Mesendoderm (in vitro differentiated cells): ENCODE results near the gene MAML3.

Source experiments
- DNase-seq: peaks from one replicate; pipeline ENCODE4 v3.0.0; 2013
- H2AK5ac ChIP-seq: 2 replicates; pipeline ENCODE4 v1.6.1; 2013; ENCODE audit warnings: low read length, inconsistent platforms
- H2BK120ac ChIP-seq: 2 replicates; pipeline ENCODE4 v1.6.1; 2013; ENCODE audit warnings: low read depth, mild to moderate bottlenecking, low read length, moderate library complexity, mixed read lengths
- H2BK15ac ChIP-seq: replicated peaks from 2 replicates; pipeline ENCODE4 v1.6.1; 2013; ENCODE audit warnings: low read depth, mild to moderate bottlenecking, moderate library complexity
- H2BK5ac ChIP-seq: 2 replicates; pipeline ENCODE4 v1.6.1; 2013; ENCODE audit warnings: low read length, inconsistent platforms
- H3K18ac ChIP-seq: 2 replicates; pipeline ENCODE4 v1.6.1; 2013; ENCODE audit warnings: mild to moderate bottlenecking, low read length, mixed read lengths
- H3K23ac ChIP-seq: one replicate; pipeline ENCODE4 v1.6.1; 2013; ENCODE audit warnings: low read length
- H3K27ac ChIP-seq: 2 replicates; pipeline ENCODE4 v1.5.1; 2013; ENCODE audit warnings: low read depth, mild to moderate bottlenecking, inconsistent platforms, low read length, moderate library complexity
- H3K27me3 ChIP-seq: 2 replicates; pipeline ENCODE4 v1.6.1; 2013; ENCODE audit warnings: low read length, control low read depth, mild to moderate bottlenecking, inconsistent platforms; ENCODE audit not compliant: insufficient read depth, poor library complexity
- H3K36me3 ChIP-seq: 2 replicates; pipeline ENCODE4 v1.6.1; 2013; ENCODE audit warnings: low read length, inconsistent platforms; ENCODE audit not compliant: control insufficient read depth, insufficient read depth
- H3K4ac ChIP-seq: one replicate; pipeline ENCODE4 v1.6.1; 2013; ENCODE audit warnings: low read depth, mild to moderate bottlenecking, low read length, moderate library complexity
- H3K4me1 ChIP-seq: 2 replicates; pipeline ENCODE4 v1.6.1; 2013; ENCODE audit warnings: low read depth, low read length, inconsistent platforms; ENCODE audit not compliant: control insufficient read depth
- H3K4me2 ChIP-seq: 2 replicates; pipeline ENCODE4 v1.6.1; 2013; ENCODE audit warnings: low read length
- H3K4me3 ChIP-seq: 2 replicates; pipeline ENCODE4 v1.5.1; 2013; ENCODE audit warnings: mild to moderate bottlenecking, low read length
- H3K56ac ChIP-seq: one replicate; pipeline ENCODE4 v1.6.1; 2013; ENCODE audit warnings: low read length
- H3K79me1 ChIP-seq: 2 replicates; pipeline ENCODE4 v1.6.1; 2013; ENCODE audit warnings: low read length, inconsistent platforms
- H3K79me2 ChIP-seq: 2 replicates; pipeline ENCODE4 v1.6.1; 2013; ENCODE audit warnings: mild to moderate bottlenecking, low read length; ENCODE audit not compliant: control insufficient read depth, insufficient read depth
- H3K9ac ChIP-seq: 2 replicates; pipeline ENCODE4 v1.6.1; 2013; ENCODE audit warnings: low read length, inconsistent platforms
- H4K5ac ChIP-seq: one replicate; pipeline ENCODE4 v1.6.1; 2013; ENCODE audit warnings: low read length
- H4K8ac ChIP-seq: one replicate; pipeline ENCODE4 v1.6.1; 2013; ENCODE audit warnings: low read depth, mild to moderate bottlenecking, control low read depth, low read length, moderate library complexity
- WGBS: extraction: QIAGEN DNeasy Blood & Tissue Kit; methylation state at CpG from one replicate; pipeline ENCODE4 v1.1.7; 2013; ENCODE audit warnings: low lambda C conversion rate, missing lambda C conversion rate; ENCODE audit not compliant: insufficient coverage; ENCODE audit errors: extremely low coverage; 5-methylcytosine and 5-hydroxymethylcytosine counted together

MAML3 gene

DNA sequence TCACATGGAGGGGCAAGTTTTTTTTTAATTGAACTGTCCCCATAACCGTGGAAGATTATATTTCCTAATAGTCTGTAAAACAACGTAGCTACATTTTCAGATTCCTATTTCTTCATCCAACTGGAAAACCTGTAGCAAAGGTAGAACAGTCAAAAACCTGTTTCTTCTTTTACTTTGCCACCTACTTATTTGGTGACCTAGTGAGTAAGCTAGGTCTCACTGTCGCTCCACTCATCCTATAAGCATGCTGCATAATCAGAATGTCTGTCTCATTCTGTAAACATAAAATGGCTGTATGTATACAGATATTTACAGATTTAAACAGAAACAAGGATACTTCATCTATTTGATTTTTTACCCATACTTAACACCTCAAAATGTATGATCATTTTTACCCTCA lies 20.4 kb downstream of the MAML3 start:
- H3K27me3 ChIP-seq = no peaks in the 10 kb centered on the region
- no peak overlapping the region for H3K56ac ChIP-seq
- H3K4me1 ChIP-seq = peaks cover 4% of the 10 kb centered on the region
- H3K4ac ChIP-seq = no peak overlapping the region
- H3K18ac ChIP-seq = no peak overlapping the region
- no peak overlapping the region for H2AK5ac ChIP-seq
- peaks cover 11% of the 10 kb centered on the region for H3K79me1 ChIP-seq
- H3K79me2 ChIP-seq = peaks cover 6% of the 10 kb centered on the region
- no peak overlapping the region for H4K8ac ChIP-seq
- H4K5ac ChIP-seq = no peak overlapping the region
- WGBS = no CpG with 5 or more reads among the region's 3 CpGs
- no peak overlapping the region for H3K23ac ChIP-seq
- no peak overlapping the region for H2BK120ac ChIP-seq
- DNase-seq = no peak
- H2BK15ac ChIP-seq = no peak overlapping the region
- H3K4me3 ChIP-seq = no peak overlapping the region
- H3K9ac ChIP-seq = no peak overlapping the region
- no peaks in the 10 kb centered on the region for H3K36me3 ChIP-seq
- no peak overlapping the region for H3K4me2 ChIP-seq
- no peak overlapping the region for H3K27ac ChIP-seq
- no peak overlapping the region for H2BK5ac ChIP-seq

DNA sequence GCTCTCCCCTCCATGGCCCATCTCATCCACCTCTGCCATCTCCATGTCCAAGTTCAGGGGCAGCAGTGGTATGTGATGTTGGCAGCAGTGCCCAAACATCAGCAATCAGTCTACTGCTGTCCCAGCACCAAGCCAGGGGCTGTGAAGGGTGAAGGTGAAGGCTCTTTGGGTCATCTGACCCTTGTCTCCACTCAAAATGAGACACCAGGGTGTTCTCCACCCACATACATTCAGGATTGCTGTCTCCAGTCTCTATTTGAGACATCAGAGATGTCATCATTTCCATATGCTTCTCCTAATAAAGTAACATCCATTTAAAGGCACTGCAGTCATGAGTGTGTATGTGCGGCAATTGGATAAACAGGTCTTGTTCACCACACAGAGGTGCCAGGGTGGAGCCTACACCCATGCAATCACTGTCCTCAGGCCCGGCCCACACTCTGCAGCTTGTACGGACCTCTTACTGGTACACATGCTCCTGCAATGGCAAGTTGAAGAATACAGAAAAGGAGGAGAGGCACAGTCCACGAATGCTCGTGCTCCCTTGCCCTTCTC lies 22.2 kb downstream of the MAML3 start:
- no peak overlapping the region for H3K4ac ChIP-seq
- H4K5ac ChIP-seq = no peak overlapping the region
- H2AK5ac ChIP-seq = no peak overlapping the region
- H3K27me3 ChIP-seq = no peaks in the 10 kb centered on the region
- no peak overlapping the region for H3K4me3 ChIP-seq
- H3K79me2 ChIP-seq = peaks cover 7% of the 10 kb centered on the region
- no peak overlapping the region for H2BK5ac ChIP-seq
- H3K9ac ChIP-seq = no peak overlapping the region
- no peak overlapping the region for H2BK120ac ChIP-seq
- no peak overlapping the region for H3K23ac ChIP-seq
- no peak overlapping the region for H3K27ac ChIP-seq
- H4K8ac ChIP-seq = no peak overlapping the region
- peaks cover 19% of the 10 kb centered on the region for H3K79me1 ChIP-seq
- no peak overlapping the region for H3K18ac ChIP-seq
- WGBS = no CpG with 5 or more reads among the region's 5 CpGs
- no peak overlapping the region for H3K4me2 ChIP-seq
- no peak overlapping the region for H2BK15ac ChIP-seq
- no peak for DNase-seq
- H3K36me3 ChIP-seq = no peaks in the 10 kb centered on the region
- H3K56ac ChIP-seq = no peak overlapping the region
- H3K4me1 ChIP-seq = peaks cover 2% of the 10 kb centered on the region

DNA sequence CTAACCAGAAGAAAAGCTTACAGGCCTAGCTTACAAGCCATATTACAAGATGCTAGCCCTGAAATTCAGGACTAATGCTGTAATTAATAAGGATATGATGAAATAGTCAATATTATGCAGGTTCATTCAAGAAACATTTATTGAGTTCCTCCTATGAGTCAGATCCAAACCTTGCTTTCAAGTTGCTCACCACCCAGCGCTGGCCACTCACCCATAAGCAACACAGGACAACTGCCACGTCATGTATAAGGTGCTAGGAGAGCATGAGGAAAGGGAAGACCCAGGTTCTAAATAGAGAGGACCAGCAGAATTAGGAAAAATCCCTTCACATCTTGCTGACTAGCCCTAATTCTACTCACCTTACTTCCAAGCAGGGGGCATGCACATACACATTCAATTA lies 23.3 kb downstream of the MAML3 start:
- Histone ChIP-seq H3K27me3 (no peaks in the 10 kb centered on the region), H3K9ac (no peak overlapping the region), H2AK5ac (no peak overlapping the region), H3K4me2 (no peak overlapping the region), H3K4ac (no peak overlapping the region), H3K4me3 (no peak overlapping the region), H4K8ac (no peak overlapping the region), H2BK5ac (no peak overlapping the region), H2BK120ac (no peak overlapping the region), H3K79me2 (peaks cover 3% of the 10 kb centered on the region), H4K5ac (no peak overlapping the region), H3K36me3 (no peaks in the 10 kb centered on the region), H3K23ac (no peak overlapping the region), H3K18ac (no peak overlapping the region), H3K56ac (no peak overlapping the region), H3K27ac (no peak overlapping the region), H2BK15ac (no peak overlapping the region), H3K79me1 (peaks cover 21% of the 10 kb centered on the region), H3K4me1 (peaks cover 2% of the 10 kb centered on the region)
- no CpG with 5 or more reads among the region's 2 CpGs for WGBS
- DNase-seq = no peak

DNA sequence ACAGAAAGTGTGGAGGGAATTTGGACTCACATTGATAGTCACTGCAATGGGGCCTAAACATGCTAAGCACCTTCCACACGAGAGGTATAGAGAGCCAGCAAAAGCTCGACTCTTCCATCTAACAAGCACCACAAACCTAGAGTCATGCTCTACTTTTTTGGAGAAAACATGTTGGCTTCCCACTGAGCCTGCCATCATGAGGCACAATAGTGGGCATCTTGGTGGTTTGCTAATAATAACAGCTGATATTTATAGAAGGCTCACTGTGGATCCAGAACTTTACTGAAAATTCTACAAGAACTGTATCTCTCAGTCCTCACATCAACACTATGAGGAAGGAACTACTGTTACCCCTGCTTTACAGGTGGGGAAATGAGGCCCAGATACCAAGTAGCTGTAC lies 26.6 kb downstream of the MAML3 start:
- Histone ChIP-seq H3K27ac (no peak overlapping the region), H3K56ac (no peak overlapping the region), H2BK15ac (no peak overlapping the region), H3K9ac (no peak overlapping the region), H3K4me3 (no peak overlapping the region), H3K27me3 (no peaks in the 10 kb centered on the region), H3K4ac (no peak overlapping the region), H2BK5ac (no peak overlapping the region), H3K79me1 (peaks cover 26% of the 10 kb centered on the region), H3K4me1 (peaks cover 2% of the 10 kb centered on the region), H3K36me3 (no peaks in the 10 kb centered on the region), H2BK120ac (no peak overlapping the region), H3K79me2 (peaks cover 5% of the 10 kb centered on the region), H4K8ac (no peak overlapping the region), H3K23ac (no peak overlapping the region), H4K5ac (no peak overlapping the region), H2AK5ac (no peak overlapping the region), H3K18ac (no peak overlapping the region), H3K4me2 (no peak overlapping the region)
- WGBS = no CpG with 5 or more reads among the region's 2 CpGs
- DNase-seq = no peak

DNA sequence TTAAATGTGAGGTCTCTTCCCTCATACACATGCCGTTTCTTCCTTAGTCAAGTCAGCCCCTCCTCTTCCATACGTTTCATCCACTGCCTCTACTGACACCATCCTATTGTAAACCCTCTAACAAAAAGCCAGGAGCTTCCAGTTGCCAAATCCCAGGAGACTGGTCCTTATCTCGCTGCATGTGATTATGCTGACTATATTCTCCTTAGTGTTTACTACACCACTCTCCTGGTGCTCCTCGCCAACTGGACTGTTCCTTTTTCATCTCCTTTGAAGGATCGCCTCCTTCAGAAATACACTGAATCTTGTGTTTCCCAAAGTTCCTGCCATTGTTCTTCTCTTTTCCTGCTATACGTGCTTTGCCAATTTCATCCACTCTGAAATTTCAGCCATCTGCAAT lies 27.7 kb downstream of the MAML3 start:
- Histone ChIP-seq H3K79me1 (peaks cover 21% of the 10 kb centered on the region), H4K8ac (no peak overlapping the region), H3K56ac (no peak overlapping the region), H3K4ac (no peak overlapping the region), H4K5ac (no peak overlapping the region), H2BK15ac (no peak overlapping the region), H3K27me3 (no peaks in the 10 kb centered on the region), H2BK120ac (no peak overlapping the region), H3K79me2 (peaks cover 5% of the 10 kb centered on the region), H3K9ac (no peak overlapping the region), H3K4me1 (peaks cover 2% of the 10 kb centered on the region), H3K4me3 (no peak overlapping the region), H2BK5ac (no peak overlapping the region), H2AK5ac (no peak overlapping the region), H3K27ac (no peak overlapping the region), H3K36me3 (no peaks in the 10 kb centered on the region), H3K4me2 (no peak overlapping the region), H3K23ac (no peak overlapping the region), H3K18ac (no peak overlapping the region)
- no peak for DNase-seq
- WGBS = no CpG with 5 or more reads among the region's 6 CpGs

DNA sequence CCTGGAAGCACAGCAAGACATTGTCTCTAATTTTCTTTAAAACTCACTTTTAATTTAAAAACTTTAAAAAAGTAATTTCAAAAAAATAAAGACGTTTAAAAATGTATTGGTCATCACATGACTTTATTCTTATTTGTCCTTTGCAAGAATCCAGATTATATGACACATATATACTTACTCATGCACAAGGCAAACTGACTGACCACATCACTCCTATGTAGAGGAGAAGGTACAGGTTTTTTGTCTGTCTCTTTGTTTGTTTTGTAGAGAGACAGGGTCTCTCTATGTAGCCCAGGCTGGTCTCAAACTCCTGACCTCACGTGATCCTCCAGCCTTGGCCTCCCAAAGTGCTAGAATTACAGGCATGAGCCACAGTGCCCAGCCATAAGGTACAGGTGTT lies 28.6 kb downstream of the MAML3 start:
- H3K4me1 ChIP-seq = peaks cover 2% of the 10 kb centered on the region
- H2AK5ac ChIP-seq = no peak overlapping the region
- H3K23ac ChIP-seq = no peak overlapping the region
- no peak overlapping the region for H3K27ac ChIP-seq
- no peaks in the 10 kb centered on the region for H3K36me3 ChIP-seq
- H2BK5ac ChIP-seq = no peak overlapping the region
- H3K4ac ChIP-seq = no peak overlapping the region
- WGBS = 88% methylated on average over 1 of the region's 2 CpGs
- H4K8ac ChIP-seq = no peak overlapping the region
- H4K5ac ChIP-seq = no peak overlapping the region
- H3K4me2 ChIP-seq = no peak overlapping the region
- no peak overlapping the region for H2BK15ac ChIP-seq
- H3K27me3 ChIP-seq = no peaks in the 10 kb centered on the region
- peaks cover 5% of the 10 kb centered on the region for H3K79me2 ChIP-seq
- no peak overlapping the region for H3K4me3 ChIP-seq
- H3K9ac ChIP-seq = no peak overlapping the region
- H3K79me1 ChIP-seq = peaks cover 17% of the 10 kb centered on the region
- H3K18ac ChIP-seq = no peak overlapping the region
- H2BK120ac ChIP-seq = no peak overlapping the region
- no peak for DNase-seq
- H3K56ac ChIP-seq = no peak overlapping the region
